DOHH2 (cell line): ENCODE results near the gene CDH18.

Source experiments
- H3F3A ChIP-seq: fragments of 200-600 bp; sonication (generic), shearing (Covaris generic); 2 replicates; pipeline ENCODE4 v1.6.0; 2016; ENCODE audit warnings: antibody characterized with exemption, mild to moderate bottlenecking; ENCODE audit not compliant: control insufficient read depth, insufficient read depth
- H3K27ac ChIP-seq: fragments of 200-600 bp; sonication (generic); 2 replicates; pipeline ENCODE4 v1.5.1; 2014; ENCODE audit warnings: low read depth, mild to moderate bottlenecking, low read length, moderate library complexity
- H3K27me3 ChIP-seq: fragments of 200-600 bp; sonication (generic); 2 replicates; pipeline ENCODE4 v1.6.1; 2014; ENCODE audit warnings: mild to moderate bottlenecking, low read length, mixed read lengths; ENCODE audit not compliant: control insufficient read depth
- H3K36me3 ChIP-seq: fragments of 200-600 bp; sonication (generic); 2 replicates; pipeline ENCODE4 v1.6.1; 2014; ENCODE audit warnings: mild to moderate bottlenecking, low read length, moderate library complexity, mixed read lengths; ENCODE audit not compliant: control insufficient read depth
- H3K4me1 ChIP-seq: fragments of 200-600 bp; sonication (generic); 2 replicates; pipeline ENCODE4 v1.6.1; 2014; ENCODE audit warnings: mild to moderate bottlenecking, low read length, mixed read lengths; ENCODE audit not compliant: control insufficient read depth
- H3K4me2 ChIP-seq: fragments of 200-600 bp; sonication (generic); 2 replicates; pipeline ENCODE4 v1.6.0; 2014; ENCODE audit warnings: mild to moderate bottlenecking, low read length, moderate library complexity
- H3K4me3 ChIP-seq: fragments of 200-600 bp; sonication (generic); 2 replicates; pipeline ENCODE4 v1.5.1; 2014; ENCODE audit warnings: mild to moderate bottlenecking, low read length, mixed read lengths
- H3K79me2 ChIP-seq: fragments of 200-600 bp; sonication (generic); 2 replicates; pipeline ENCODE4 v1.6.1; 2014; ENCODE audit warnings: mild to moderate bottlenecking, low read length, mixed read lengths; ENCODE audit not compliant: control insufficient read depth
- H3K9me2 ChIP-seq: fragments of 200-600 bp; sonication (generic); replicated peaks from 2 replicates; pipeline ENCODE4 v1.6.1; 2014; ENCODE audit warnings: mild to moderate bottlenecking, low read length, mixed read lengths; ENCODE audit not compliant: control insufficient read depth
- H3K9me3 ChIP-seq: fragments of 200-600 bp; sonication (generic); 2 replicates; pipeline ENCODE4 v1.6.1; 2014; ENCODE audit warnings: antibody characterized with exemption, low read length, mixed read lengths; ENCODE audit not compliant: control insufficient read depth, insufficient read depth
- H4K20me1 ChIP-seq: fragments of 200-600 bp; sonication (generic); 2 replicates; pipeline ENCODE4 v1.6.0; 2014; ENCODE audit warnings: low read depth, mild to moderate bottlenecking, antibody characterized with exemption, low read length, moderate library complexity; ENCODE audit not compliant: control insufficient read depth, insufficient read depth
- EZH2phosphoT487 ChIP-seq: fragments of 200-600 bp; sonication (generic); IDR thresholded peaks from 2 replicates; pipeline ENCODE4 v1.6.1; 2017; ENCODE audit warnings: borderline replicate concordance, mild to moderate bottlenecking, antibody characterized with exemption, low read length, moderate library complexity, mixed read lengths
- TF ChIP-seq, protein P1 (sequence below): fragments of 200-600 bp; sonication (generic); IDR thresholded peaks from one replicate; pipeline ENCODE4 v1.5.1; 2014; ENCODE audit warnings: antibody characterized with exemption, mild to moderate bottlenecking, low read depth, low read length; ENCODE audit not compliant: poor library complexity, severe bottlenecking

CDH18 gene

GRCh38 chr5:19977099-19977498 lies 10.9 kb downstream of the CDH18 start:
- no peak overlapping the region for H3K27ac ChIP-seq
- no peak overlapping the region for H3K4me2 ChIP-seq

DNA sequence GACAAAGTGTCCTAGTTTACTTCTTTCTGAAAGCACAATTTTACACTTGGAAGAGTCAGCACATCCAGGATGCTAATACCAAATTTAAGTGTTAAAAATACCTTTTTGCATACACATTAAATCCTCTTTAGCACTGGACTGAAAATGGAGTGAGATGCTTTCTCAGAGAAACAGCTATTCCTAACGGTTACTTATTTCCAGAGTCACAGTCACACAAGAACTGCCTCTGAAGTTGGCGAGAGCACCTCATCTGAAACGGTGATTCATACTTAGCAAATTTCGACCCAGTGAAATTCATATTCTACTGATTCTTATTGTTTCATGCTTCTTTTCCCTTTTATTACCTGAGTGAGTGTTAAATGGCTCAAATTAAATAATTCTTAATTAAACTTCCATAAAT lies 12.2 kb downstream of the CDH18 start:
- TF ChIP-seq, protein P1, sequence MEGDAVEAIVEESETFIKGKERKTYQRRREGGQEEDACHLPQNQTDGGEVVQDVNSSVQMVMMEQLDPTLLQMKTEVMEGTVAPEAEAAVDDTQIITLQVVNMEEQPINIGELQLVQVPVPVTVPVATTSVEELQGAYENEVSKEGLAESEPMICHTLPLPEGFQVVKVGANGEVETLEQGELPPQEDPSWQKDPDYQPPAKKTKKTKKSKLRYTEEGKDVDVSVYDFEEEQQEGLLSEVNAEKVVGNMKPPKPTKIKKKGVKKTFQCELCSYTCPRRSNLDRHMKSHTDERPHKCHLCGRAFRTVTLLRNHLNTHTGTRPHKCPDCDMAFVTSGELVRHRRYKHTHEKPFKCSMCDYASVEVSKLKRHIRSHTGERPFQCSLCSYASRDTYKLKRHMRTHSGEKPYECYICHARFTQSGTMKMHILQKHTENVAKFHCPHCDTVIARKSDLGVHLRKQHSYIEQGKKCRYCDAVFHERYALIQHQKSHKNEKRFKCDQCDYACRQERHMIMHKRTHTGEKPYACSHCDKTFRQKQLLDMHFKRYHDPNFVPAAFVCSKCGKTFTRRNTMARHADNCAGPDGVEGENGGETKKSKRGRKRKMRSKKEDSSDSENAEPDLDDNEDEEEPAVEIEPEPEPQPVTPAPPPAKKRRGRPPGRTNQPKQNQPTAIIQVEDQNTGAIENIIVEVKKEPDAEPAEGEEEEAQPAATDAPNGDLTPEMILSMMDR = no peak
- no peak for TF ChIP-seq EZH2phosphoT487
- Histone ChIP-seq H3K79me2 (no peaks in the 10 kb centered on the region), H3K9me3 (no peaks in the 10 kb centered on the region), H3K4me3 (no peak overlapping the region), H3K4me2 (no peak overlapping the region), H3K27me3 (no peaks in the 10 kb centered on the region), H3K36me3 (no peaks in the 10 kb centered on the region), H3K9me2 (no peaks in the 10 kb centered on the region), H4K20me1 (no peaks in the 10 kb centered on the region), H3K27ac (no peak overlapping the region), H3K4me1 (no peaks in the 10 kb centered on the region), H3F3A (no peaks in the 10 kb centered on the region)

More at GRCh38 chr5:19977099-19977498, 10.9 kb downstream of the CDH18 start:
- no peaks in the 10 kb centered on the region for H3K27me3 ChIP-seq
- no peak for TF ChIP-seq EZH2phosphoT487
- TF ChIP-seq, protein P1 = no peak
- no peaks in the 10 kb centered on the region for H3K9me3 ChIP-seq
- H3K4me1 ChIP-seq = no peaks in the 10 kb centered on the region
- H4K20me1 ChIP-seq = no peaks in the 10 kb centered on the region
- H3K36me3 ChIP-seq = no peaks in the 10 kb centered on the region
- H3K9me2 ChIP-seq = no peaks in the 10 kb centered on the region
- no peak overlapping the region for H3K4me3 ChIP-seq
- no peaks in the 10 kb centered on the region for H3F3A ChIP-seq
- no peaks in the 10 kb centered on the region for H3K79me2 ChIP-seq

- no peak overlapping the region for H3K27ac ChIP-seq
- no peaks in the 10 kb centered on the region for H3K27me3 ChIP-seq
- H3K9me2 ChIP-seq = no peaks in the 10 kb centered on the region
- H3F3A ChIP-seq = no peaks in the 10 kb centered on the region
- no peaks in the 10 kb centered on the region for H3K9me3 ChIP-seq
- TF ChIP-seq, protein P1 = no peak
- no peak for TF ChIP-seq EZH2phosphoT487
- H3K79me2 ChIP-seq = no peaks in the 10 kb centered on the region
- no peaks in the 10 kb centered on the region for H3K36me3 ChIP-seq
- H3K4me3 ChIP-seq = no peak overlapping the region
- H3K4me1 ChIP-seq = no peaks in the 10 kb centered on the region
- H3K4me2 ChIP-seq = no peak overlapping the region
- H4K20me1 ChIP-seq = no peaks in the 10 kb centered on the region
These were observed 27.5 kb downstream of the CDH18 start for GRCh38 chr5:19960451-19960850.
